Measurements from ENCODE around the gene SSTR4. TPM values are rescaled to one million over a fixed set of nuclear protein-coding genes. Genes with fewer than 3 reads are reported as not detected.
A peak's percentile ranks its signal among the peaks of the same experiment; 100 is the strongest.

Gene SSTR4
- total RNA-seq, 3 donors from 2014 or later: not detected

DNA sequence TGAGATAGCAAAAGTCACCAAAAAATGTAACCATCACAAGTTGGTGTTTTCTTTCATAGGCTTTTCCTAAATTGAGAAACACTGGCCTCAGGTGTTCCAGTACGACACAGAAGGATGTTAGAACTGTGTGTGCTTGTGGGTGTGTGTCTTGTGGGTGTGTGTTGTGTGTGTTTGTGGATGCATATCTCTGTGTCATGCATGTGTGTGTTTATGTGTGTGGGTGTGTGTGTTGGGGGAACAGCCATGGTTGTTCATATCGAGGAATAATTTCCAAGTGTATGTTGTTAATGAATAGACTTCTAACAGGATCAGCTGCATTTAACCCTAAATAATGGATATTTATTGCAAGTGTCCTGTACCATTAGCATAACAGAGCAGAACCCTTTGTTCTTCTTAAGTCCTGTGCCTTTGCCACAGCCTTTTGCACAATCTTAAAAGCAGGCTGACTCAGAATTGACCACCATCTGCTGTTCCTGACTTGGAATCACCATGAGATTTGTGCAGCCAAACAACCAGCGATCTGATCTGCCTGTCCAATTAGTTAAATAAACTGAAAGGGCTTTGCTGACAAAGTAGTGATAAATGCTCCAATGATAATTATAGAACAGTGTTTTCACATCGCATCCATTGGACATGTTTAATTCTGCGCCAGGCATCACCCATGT, 43.4 kb downstream of the SSTR4 start:
- no peak for TF ChIP-seq POLR2AphosphoS5 (IDR thresholded peaks at IDR 0.05)
- TF ChIP-seq, protein P1, sequence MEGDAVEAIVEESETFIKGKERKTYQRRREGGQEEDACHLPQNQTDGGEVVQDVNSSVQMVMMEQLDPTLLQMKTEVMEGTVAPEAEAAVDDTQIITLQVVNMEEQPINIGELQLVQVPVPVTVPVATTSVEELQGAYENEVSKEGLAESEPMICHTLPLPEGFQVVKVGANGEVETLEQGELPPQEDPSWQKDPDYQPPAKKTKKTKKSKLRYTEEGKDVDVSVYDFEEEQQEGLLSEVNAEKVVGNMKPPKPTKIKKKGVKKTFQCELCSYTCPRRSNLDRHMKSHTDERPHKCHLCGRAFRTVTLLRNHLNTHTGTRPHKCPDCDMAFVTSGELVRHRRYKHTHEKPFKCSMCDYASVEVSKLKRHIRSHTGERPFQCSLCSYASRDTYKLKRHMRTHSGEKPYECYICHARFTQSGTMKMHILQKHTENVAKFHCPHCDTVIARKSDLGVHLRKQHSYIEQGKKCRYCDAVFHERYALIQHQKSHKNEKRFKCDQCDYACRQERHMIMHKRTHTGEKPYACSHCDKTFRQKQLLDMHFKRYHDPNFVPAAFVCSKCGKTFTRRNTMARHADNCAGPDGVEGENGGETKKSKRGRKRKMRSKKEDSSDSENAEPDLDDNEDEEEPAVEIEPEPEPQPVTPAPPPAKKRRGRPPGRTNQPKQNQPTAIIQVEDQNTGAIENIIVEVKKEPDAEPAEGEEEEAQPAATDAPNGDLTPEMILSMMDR (IDR thresholded peaks at IDR 0.05): no peak
- no peak for TF ChIP-seq POLR2A (IDR thresholded peaks at IDR 0.05)
- Histone ChIP-seq H3K27me3 (no peaks in the 10 kb centered on the region), H3K9me3 (no peaks in the 10 kb centered on the region), H3K36me3 (no peaks in the 10 kb centered on the region), H3K4me1 (no peaks in the 10 kb centered on the region), H3K27ac (no peak overlapping the region), H3K4me3 (no peak overlapping the region)
- intact Hi-C loops (cut with DNase I; ENCODE audit: low total_unique reads): no loop called here
- DNase-seq (ENCODE audit: low spot score in 2 of 2): no peak

DNA sequence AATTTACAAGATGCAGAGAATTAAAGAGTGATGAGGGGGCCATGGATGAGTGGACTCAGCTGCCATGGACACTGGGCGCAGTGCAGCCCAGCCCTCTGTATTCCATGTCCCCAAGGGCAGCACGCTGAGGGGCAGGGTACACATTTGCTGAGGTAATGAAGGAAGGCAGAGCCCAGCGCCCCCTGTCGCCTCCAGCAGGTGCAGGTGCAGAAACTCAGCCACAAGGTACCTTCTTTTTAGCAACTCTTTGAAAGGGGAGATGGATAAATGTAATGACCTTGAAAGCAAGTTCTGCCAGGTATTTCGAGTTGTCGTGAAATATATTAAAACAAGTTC, 43.9 kb downstream of the SSTR4 start:
- H3K27ac ChIP-seq: no peak overlapping the region
- no peak overlapping the region for H3K4me3 ChIP-seq
- H3K36me3 ChIP-seq: no peaks in the 10 kb centered on the region
- no peak for TF ChIP-seq POLR2AphosphoS5 (IDR thresholded peaks at IDR 0.05)
- no peak for TF ChIP-seq POLR2A (IDR thresholded peaks at IDR 0.05)
- TF ChIP-seq, protein P1 (IDR thresholded peaks at IDR 0.05): no peak
- intact Hi-C loops (cut with DNase I; ENCODE audit: low total_unique reads): no loop called here
- no peaks in the 10 kb centered on the region for H3K4me1 ChIP-seq
- DNase-seq (ENCODE audit: low spot score in 2 of 2): no peak
- H3K27me3 ChIP-seq: no peaks in the 10 kb centered on the region
- H3K9me3 ChIP-seq: no peaks in the 10 kb centered on the region

DNA sequence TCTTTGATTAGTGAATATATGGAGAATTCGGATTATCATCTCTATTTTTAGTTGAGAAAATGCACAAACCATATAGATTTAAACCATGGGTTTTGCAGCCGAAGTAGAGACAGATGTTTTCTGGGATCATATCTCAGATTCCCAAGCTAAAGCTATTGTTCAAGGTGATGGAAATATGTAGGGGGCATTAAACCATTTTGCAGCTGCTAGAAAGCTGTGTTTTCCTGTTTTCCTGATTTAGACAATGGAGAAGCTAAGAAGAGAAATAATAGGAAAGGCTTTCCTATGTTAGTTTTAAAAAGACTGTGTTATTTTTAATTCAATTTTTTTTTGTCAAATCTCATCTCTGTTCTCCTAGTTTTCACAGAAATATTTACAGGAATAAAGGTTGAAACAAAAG, 44.8 kb downstream of the SSTR4 start:
- Histone ChIP-seq H3K4me1 (no peaks in the 10 kb centered on the region), H3K27ac (no peak overlapping the region), H3K9me3 (no peaks in the 10 kb centered on the region), H3K27me3 (no peaks in the 10 kb centered on the region), H3K36me3 (no peaks in the 10 kb centered on the region), H3K4me3 (no peak overlapping the region)
- no peak for DNase-seq (ENCODE audit: low spot score in 2 of 2)
- TF ChIP-seq POLR2A (IDR thresholded peaks at IDR 0.05) (no peak), POLR2AphosphoS5 (IDR thresholded peaks at IDR 0.05) (no peak)
- TF ChIP-seq, protein P1 (IDR thresholded peaks at IDR 0.05): no peak
- intact Hi-C loops (cut with DNase I; ENCODE audit: low total_unique reads): no loop called here

DNA sequence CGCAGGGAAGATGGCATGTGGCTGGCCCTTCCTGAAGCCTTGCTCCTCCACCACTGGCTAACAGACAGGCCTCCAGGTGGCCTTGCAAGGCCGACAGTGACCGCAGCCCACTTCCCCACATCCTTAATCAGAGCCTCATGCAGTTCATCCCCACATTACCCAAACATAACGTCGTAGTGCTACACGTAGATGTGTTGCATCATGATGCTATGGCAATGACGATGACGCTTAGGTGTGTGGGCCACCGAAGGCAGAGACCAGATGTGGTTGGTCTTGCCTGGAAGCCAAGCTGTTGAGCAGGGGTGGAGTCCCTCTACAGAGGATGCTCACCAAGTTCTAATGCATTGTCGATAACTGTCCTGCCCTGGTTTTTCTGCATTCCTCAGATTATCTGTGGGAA, 45.4 kb downstream of the SSTR4 start:
- intact Hi-C loops (cut with DNase I; ENCODE audit: low total_unique reads): no loop called here

DNA sequence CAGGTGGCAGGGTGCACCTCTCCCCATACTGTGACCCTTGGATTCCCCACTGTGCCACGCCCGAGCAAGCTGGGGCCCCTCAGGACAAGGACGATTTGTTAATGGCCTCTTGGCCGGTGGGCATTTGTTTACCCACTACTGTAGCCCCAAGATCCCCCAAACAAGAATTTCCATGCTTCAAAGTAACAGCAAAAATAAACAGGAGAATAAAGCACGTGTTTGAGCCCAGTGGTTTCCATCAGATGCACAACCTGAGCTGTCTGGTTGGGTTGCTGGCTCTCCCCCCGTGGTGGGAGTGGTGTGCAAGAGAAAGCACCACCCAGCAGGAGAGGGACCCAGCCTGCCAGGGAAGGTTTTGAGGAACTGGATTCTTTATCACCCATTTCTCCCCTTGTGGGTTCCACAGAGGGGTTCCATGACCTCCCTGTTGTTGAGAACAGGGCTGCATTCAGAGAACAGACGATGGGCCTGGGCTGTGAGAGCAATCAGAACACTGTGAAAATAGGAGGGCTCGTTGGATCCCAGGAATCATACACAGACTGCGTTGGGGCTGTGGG, 46.2 kb downstream of the SSTR4 start:
- H3K27me3 ChIP-seq: no peaks in the 10 kb centered on the region
- H3K9me3 ChIP-seq: no peaks in the 10 kb centered on the region
- H3K36me3 ChIP-seq: no peaks in the 10 kb centered on the region
- TF ChIP-seq POLR2AphosphoS5 (IDR thresholded peaks at IDR 0.05): no peak
- TF ChIP-seq POLR2A (IDR thresholded peaks at IDR 0.05): no peak
- TF ChIP-seq, protein P1 (IDR thresholded peaks at IDR 0.05): no peak
- H3K27ac ChIP-seq: no peak overlapping the region
- intact Hi-C loops (cut with DNase I; ENCODE audit: low total_unique reads): no loop called here
- DNase-seq (ENCODE audit: low spot score in 2 of 2): no peak
- H3K4me1 ChIP-seq: no peaks in the 10 kb centered on the region
- peak overlapping the region in 2 of 3 donors; percentile 35 to 59 for H3K4me3 ChIP-seq

More for the DNA sequence above, 45.4 kb downstream of the SSTR4 start:
- Histone ChIP-seq H3K36me3 (no peaks in the 10 kb centered on the region), H3K27me3 (no peaks in the 10 kb centered on the region), H3K9me3 (no peaks in the 10 kb centered on the region), H3K4me1 (no peaks in the 10 kb centered on the region), H3K4me3 (no peak overlapping the region), H3K27ac (no peak overlapping the region)
- DNase-seq (ENCODE audit: low spot score in 2 of 2): no peak
- no peak for TF ChIP-seq POLR2AphosphoS5 (IDR thresholded peaks at IDR 0.05)
